BJ (cell line): ENCODE measurements around the gene GRIP2. TPM values are rescaled to one million over a fixed set of nuclear protein-coding genes. Genes with fewer than 3 reads are reported as not detected.

ENCODE experiments used
- CTCF ChIA-PET: fragments of 350-600 bp; formaldehyde crosslinking; extraction: SDS; loops from one replicate; lab custom pipeline; 2021; ENCODE audit warnings: antibody characterized with exemption, inconsistent platforms; lab: Yijun Ruan, JAX
- POLR2A ChIA-PET: fragments of 300-600 bp; sonication (Branson Sonifier 250); formaldehyde crosslinking; extraction: SDS; loops from one replicate; lab custom pipeline; 2021; ENCODE audit warnings: antibody characterized with exemption; lab: Charles Lee
- DNase-seq: peaks from one replicate; pipeline ENCODE4 v3.0.0-alpha.2; 2011; ENCODE audit warnings: low read depth
- H3K27me3 ChIP-seq: 2 replicates; pipeline ENCODE4 v1.6.0; 2011; ENCODE audit warnings: low read length; ENCODE audit not compliant: control insufficient read depth, insufficient read depth
- H3K36me3 ChIP-seq: 2 replicates; pipeline ENCODE4 v1.5.1; 2011; ENCODE audit warnings: low read length; ENCODE audit not compliant: control insufficient read depth, insufficient read depth
- H3K4me3 ChIP-seq: 2 replicates; pipeline ENCODE4 v1.5.1; 2011; ENCODE audit warnings: low read depth, mild to moderate bottlenecking, control low read depth, low read length
- polyA plus RNA-seq: library from polyadenylated mRNA; depleted of rRNA; stranded (reverse); fragments of >200 nt; gene quantifications from 2 replicates; pipeline ENCODE4 v1.2.3, GENCODE V29; 2011
- TF ChIP-seq, protein P1 (sequence below): IDR thresholded peaks from 2 replicates; pipeline ENCODE4 v1.5.1; 2011; ENCODE audit warnings: low read depth, mild to moderate bottlenecking, control low read depth, inconsistent platforms, low read length, moderate library complexity; ENCODE audit not compliant: insufficient read depth

The GRIP2 gene
- polyA plus RNA-seq, 1 experiment: 0.45 TPM

DNA sequence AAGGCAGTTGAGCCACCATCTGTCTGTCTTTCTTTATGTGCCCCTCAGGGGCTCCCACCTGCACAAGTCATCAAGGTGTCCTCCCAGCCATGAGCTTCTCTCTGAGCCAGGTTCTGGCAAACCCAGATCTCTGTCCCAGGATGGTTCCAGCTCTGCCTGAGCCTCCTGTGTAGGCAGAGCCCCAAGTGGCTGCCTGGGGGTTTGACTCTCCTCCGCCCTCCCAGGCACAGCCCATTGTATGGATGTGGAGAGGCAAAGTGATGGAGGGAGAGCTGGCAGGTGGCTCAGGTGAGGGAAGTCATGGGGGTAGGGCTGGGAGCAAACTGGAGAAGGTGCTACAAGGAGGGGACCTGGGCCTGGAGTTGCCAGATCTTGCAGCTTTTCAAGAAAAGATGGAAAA lies 56.9 kb downstream of the GRIP2 start:
- Histone ChIP-seq H3K4me3 (no peak overlapping the region), H3K36me3 (peaks cover 60% of the 10 kb centered on the region), H3K27me3 (no peaks in the 10 kb centered on the region)
- ChIA-PET POLR2A (no interaction called here), CTCF (interaction anchor here (0.6 to 1.3 kb wide), 3 partner anchors 64 to 222 kb away, joined by 3 to 4 read pairs (median 4); no protein-coding TSS in a partner anchor)
- TF ChIP-seq, protein P1, sequence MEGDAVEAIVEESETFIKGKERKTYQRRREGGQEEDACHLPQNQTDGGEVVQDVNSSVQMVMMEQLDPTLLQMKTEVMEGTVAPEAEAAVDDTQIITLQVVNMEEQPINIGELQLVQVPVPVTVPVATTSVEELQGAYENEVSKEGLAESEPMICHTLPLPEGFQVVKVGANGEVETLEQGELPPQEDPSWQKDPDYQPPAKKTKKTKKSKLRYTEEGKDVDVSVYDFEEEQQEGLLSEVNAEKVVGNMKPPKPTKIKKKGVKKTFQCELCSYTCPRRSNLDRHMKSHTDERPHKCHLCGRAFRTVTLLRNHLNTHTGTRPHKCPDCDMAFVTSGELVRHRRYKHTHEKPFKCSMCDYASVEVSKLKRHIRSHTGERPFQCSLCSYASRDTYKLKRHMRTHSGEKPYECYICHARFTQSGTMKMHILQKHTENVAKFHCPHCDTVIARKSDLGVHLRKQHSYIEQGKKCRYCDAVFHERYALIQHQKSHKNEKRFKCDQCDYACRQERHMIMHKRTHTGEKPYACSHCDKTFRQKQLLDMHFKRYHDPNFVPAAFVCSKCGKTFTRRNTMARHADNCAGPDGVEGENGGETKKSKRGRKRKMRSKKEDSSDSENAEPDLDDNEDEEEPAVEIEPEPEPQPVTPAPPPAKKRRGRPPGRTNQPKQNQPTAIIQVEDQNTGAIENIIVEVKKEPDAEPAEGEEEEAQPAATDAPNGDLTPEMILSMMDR: no peak
- no peak for DNase-seq

DNA sequence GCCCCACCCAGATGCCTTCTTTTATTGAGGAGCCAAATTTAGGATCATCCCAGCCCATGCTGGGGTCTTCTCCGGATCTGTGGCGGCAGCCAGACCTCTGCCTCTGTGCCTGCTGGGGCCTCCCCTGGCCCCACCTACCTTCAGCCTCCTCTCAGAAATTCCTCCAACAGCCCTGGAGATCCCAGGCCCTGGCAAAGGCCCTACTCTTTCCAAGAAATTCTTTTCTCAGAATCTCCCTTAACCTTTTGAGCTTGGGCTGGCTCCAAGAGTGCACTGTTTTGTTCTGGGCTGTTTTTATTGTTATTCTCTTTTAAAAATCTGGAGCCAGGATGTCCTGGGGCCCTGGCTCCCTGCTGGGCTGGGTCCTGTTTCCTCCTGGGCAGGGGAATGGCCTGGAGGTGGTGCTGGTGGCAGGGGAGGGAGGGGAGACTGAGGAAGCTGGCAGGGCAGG lies 57.8 kb downstream of the GRIP2 start:
- no peak for DNase-seq
- POLR2A ChIA-PET: no interaction called here
- Histone ChIP-seq H3K27me3 (no peaks in the 10 kb centered on the region), H3K4me3 (no peak overlapping the region), H3K36me3 (peaks cover 60% of the 10 kb centered on the region)
- CTCF ChIA-PET: interaction anchor here (0.8 kb wide), 1 partner anchor 22 kb away, joined by 3 read pairs; no protein-coding TSS in a partner anchor
- TF ChIP-seq, protein P1: no peak

DNA sequence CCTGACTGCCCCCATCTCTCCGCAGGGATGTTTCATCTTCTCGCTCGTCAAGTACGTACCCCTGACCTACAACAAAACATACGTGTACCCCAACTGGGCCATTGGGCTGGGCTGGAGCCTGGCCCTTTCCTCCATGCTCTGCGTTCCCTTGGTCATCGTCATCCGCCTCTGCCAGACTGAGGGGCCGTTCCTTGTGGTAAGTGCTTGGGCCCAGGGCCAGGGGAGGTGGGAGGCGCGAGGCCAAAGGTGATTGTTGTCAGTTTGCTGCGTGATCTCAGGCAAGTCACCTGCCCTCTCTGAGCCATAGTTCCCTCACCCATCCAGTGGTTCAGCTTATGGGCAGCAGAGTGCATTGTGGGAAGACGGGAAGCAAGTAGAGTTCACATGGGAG lies 58.5 kb downstream of the GRIP2 start:
- Histone ChIP-seq H3K36me3 (peaks cover 67% of the 10 kb centered on the region), H3K4me3 (no peak overlapping the region), H3K27me3 (no peaks in the 10 kb centered on the region)
- ChIA-PET CTCF (interaction anchor here (0.8 kb wide), 1 partner anchor 23 kb away, joined by 3 read pairs; no protein-coding TSS in a partner anchor), POLR2A (no interaction called here)
- TF ChIP-seq, protein P1: no peak
- no peak for DNase-seq

DNA sequence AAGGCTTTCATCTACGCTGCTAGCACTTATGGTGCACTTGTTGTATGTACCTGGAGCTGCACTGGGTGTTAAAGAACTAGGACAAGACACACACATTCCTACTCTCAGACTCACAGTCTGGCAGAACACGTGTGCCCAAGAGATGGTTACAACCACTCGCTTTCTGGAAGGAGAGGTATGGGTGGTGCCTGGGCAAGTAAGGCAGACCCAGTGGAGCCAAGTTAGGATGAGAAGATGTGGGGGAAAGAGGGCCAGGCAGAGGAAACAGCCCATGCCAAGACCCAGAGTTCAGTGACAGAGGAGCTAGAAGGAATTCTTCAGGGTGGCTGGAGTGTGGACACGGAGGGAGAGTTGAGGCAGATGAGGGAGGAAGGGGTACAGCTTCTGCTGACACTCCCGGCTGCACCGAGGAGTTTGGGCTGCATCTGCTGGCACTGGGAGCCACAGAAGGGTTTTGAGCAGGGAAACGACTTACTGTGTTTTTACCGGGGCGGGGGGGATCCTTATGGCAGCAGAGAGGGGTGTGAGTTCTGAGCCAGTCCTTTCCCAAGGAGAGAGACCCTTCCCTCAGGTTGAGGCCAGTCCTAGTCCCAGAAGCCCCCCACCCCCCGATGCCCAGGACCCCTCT lies 59.0 kb downstream of the GRIP2 start:
- Histone ChIP-seq H3K4me3 (no peak overlapping the region), H3K27me3 (no peaks in the 10 kb centered on the region), H3K36me3 (peaks cover 68% of the 10 kb centered on the region)
- ChIA-PET POLR2A (no interaction called here), CTCF (interaction anchor here (2.3 kb wide), 1 partner anchor 13 kb away, joined by 9 read pairs; no protein-coding TSS in a partner anchor)
- no peak for DNase-seq
- TF ChIP-seq, protein P1: no peak

DNA sequence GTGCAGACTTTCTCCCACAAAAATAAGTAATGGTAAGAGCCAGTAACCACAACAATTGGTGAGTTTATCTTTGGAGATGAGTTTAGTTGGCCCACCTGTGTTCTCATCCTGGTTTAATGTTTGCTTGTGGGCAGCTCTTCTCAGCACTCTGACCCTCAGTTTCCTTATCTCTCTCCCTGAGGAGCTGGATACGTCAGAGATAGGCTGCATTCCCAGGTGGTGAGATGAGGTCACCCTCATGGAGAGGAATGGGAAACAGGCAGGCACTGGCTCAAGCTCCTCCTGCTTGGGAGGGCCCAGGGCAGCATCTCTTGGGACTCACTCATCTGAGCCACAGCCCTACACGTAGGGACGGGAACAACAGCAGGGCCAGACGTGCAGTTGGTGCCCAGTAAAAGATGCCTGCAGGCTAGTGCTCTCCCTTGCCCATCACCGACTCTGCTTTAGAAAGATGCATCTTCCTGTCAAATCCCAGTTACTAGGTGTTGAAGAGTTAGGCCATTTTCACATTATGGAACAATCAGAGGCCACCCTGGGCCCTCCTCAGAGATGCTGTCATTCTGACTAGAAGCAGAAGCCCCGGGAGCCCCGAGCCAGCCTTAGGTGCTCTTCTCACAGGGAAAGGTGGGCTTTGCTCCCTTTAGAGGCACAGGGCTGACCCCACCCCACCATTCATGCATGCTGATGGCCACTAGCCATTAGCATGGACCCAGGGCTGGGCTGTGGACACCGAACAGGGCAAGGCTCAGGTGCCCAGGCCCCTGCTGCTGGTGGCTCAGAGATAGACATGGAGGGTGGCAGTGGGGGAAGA lies 59.7 kb downstream of the GRIP2 start:
- Histone ChIP-seq H3K4me3 (no peak overlapping the region), H3K27me3 (no peaks in the 10 kb centered on the region), H3K36me3 (peaks cover 67% of the 10 kb centered on the region)
- no peak for DNase-seq
- TF ChIP-seq, protein P1: no peak
- CTCF ChIA-PET: interaction anchor here (2.3 kb wide), 1 partner anchor 12 kb away, joined by 9 read pairs; no protein-coding TSS in a partner anchor
- POLR2A ChIA-PET: no interaction called here
